Nephron progenitor cell (in vitro differentiated cells): ENCODE data around the gene FBXL17.

ENCODE experiments used
- DNase-seq: peaks from one replicate; pipeline ENCODE4 v3.0.0; 2021
- H3K27ac Mint-ChIP-seq: 2 replicates; pipeline ENCODE4 v1.8.0; 2021; ENCODE audit warnings: mild to moderate bottlenecking, moderate library complexity, mixed read lengths
- H3K27me3 Mint-ChIP-seq: 2 replicates; pipeline ENCODE4 v1.8.0; 2021; ENCODE audit warnings: mild to moderate bottlenecking, low read depth, mixed read lengths; ENCODE audit not compliant: poor library complexity
- H3K36me3 Mint-ChIP-seq: 2 replicates; pipeline ENCODE4 v1.8.0; 2021; ENCODE audit warnings: low read depth, mixed read lengths
- H3K4me1 Mint-ChIP-seq: 2 replicates; pipeline ENCODE4 v1.8.0; 2021; ENCODE audit warnings: mixed read lengths
- H3K4me3 Mint-ChIP-seq: 2 replicates; pipeline ENCODE4 v1.8.0; 2021; ENCODE audit warnings: mild to moderate bottlenecking, moderate library complexity, mixed read lengths
- H3K9me3 Mint-ChIP-seq: 2 replicates; pipeline ENCODE4 v1.8.0; 2021; ENCODE audit warnings: mild to moderate bottlenecking, moderate library complexity, mixed read lengths
- CTCF ChIP-seq: fragments of 200-600 bp; sonication (generic); IDR thresholded peaks from 2 replicates; pipeline ENCODE4 v1.5.0; 2021; ENCODE audit warnings: antibody characterized with exemption

Gene FBXL17

DNA sequence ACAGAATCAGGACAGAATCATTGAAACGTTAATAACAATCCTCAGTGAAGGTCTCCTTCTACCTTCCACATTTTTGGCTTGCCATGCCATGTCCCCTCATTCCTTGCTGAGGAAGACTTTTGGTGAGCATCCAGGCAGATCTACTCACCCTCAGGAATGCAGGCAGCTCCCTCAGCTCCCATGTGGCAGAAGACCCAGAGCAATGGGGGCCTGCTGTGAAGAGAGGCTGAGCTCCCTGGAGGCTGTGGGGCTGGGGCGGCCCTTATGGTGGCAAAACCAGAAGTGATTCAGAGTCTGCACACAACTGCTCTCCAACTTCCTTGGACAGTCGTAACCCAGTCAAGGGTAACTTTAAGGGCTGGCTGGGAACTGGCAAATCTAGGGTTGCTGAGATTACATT, 463.9 kb downstream of the FBXL17 start:
- Mint-ChIP-seq H3K36me3 (no peaks in the 10 kb centered on the region), H3K4me1 (peaks cover 52% of the 10 kb centered on the region), H3K9me3 (no peaks in the 10 kb centered on the region), H3K27me3 (peaks cover 7% of the 10 kb centered on the region), H3K27ac (no peak overlapping the region), H3K4me3 (no peak overlapping the region)
- no peak for TF ChIP-seq CTCF
- no peak for DNase-seq

DNA sequence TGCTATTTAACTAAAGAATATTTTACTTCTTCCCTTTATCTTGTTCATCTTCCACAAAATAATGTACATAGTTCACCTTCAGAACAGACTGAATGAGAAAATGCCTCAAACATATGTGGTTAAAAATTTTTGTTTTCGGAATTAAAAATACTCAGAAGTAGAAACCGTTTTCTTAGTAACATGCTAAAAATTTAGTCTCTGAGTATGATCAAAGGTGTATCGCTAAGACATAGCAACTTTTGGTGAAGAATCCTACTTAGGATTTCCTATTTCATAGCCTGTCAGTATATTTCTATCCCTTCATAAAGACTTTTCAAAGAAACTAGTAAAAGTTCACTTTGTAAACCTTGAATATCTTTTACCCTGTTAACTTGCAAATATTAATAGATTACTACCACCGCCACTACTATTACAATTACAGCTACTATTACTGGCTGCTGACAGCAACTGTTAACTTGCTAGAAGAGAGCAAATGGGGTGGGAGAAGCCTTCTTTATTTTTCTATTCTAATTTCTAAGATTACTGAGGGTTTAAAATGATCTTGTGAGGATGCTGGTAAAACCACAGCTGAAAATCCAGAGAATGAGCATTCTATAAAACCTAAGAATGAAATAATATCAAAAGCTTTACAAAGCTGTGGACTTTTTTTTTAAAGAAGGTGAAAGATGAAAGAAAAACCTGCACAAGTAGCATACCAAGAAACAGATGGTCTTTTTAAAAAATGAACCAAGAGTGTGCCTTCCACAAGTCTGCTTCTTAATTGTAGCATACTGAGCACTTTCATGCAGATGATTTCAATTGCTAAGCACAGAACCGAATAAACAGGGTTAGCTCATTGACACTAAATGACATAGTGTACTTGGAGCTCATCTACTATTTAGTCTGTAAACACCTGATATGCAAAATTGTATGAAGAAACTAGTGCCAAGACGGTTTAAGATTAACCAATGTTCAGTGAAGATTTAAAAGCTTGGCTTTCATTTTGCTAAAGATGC, 464.9 kb downstream of the FBXL17 start:
- Mint-ChIP-seq H3K27ac (no peak overlapping the region), H3K9me3 (no peaks in the 10 kb centered on the region), H3K4me3 (no peak overlapping the region), H3K27me3 (peaks cover 3% of the 10 kb centered on the region), H3K36me3 (no peaks in the 10 kb centered on the region), H3K4me1 (peaks cover 53% of the 10 kb centered on the region)
- DNase-seq: no peak
- TF ChIP-seq CTCF: no peak

- TF ChIP-seq CTCF: no peak
- no peak overlapping the region for H3K4me3 Mint-ChIP-seq
- no peaks in the 10 kb centered on the region for H3K36me3 Mint-ChIP-seq
- H3K4me1 Mint-ChIP-seq: peaks cover 35% of the 10 kb centered on the region
- H3K27me3 Mint-ChIP-seq: peaks cover 3% of the 10 kb centered on the region
- no peak for DNase-seq
- no peak overlapping the region for H3K27ac Mint-ChIP-seq
- no peaks in the 10 kb centered on the region for H3K9me3 Mint-ChIP-seq
Observed at GRCh38 chr5:107915176-107915812, 466.6 kb downstream of the FBXL17 start.

- TF ChIP-seq CTCF: no peak
- Mint-ChIP-seq H3K27ac (no peak overlapping the region), H3K36me3 (no peaks in the 10 kb centered on the region), H3K4me1 (peaks cover 17% of the 10 kb centered on the region), H3K4me3 (no peak overlapping the region), H3K9me3 (peaks cover 3% of the 10 kb centered on the region), H3K27me3 (no peaks in the 10 kb centered on the region)
- no peak for DNase-seq
Observed at GRCh38 chr5:107913494-107913893, 468.4 kb downstream of the FBXL17 start.

DNA sequence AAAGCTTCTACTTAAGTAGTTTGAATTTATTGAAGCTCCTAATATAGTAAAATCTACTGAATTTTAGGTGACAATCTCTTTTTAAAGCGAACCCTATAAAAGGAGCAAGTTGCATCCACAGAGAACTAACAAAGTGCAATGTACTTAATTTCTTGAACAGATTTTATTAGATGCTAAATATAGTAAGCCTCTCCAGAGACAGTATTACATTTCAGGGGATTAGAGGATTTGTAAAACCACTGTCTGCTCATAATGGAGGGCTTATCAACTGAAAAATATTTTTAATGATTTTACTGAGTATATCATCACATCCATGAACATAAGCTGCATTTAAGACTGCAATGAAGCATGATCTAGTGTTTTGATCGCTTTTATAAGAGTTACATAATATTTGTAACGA, 481.2 kb downstream of the FBXL17 start:
- no peak for TF ChIP-seq CTCF
- Mint-ChIP-seq H3K27ac (no peak overlapping the region), H3K36me3 (peaks cover 9% of the 10 kb centered on the region), H3K9me3 (peaks cover 4% of the 10 kb centered on the region), H3K27me3 (no peaks in the 10 kb centered on the region), H3K4me3 (no peak overlapping the region), H3K4me1 (no peaks in the 10 kb centered on the region)
- no peak for DNase-seq
